CD14-positive monocyte (primary cell): Measurements from ENCODE around the gene BTC. TPM values are rescaled to one million over a fixed set of nuclear protein-coding genes. Genes with fewer than 3 reads are reported as not detected.

ENCODE experiments used
- DNase-seq, 3 donors: peaks; one replicate each; pipeline ENCODE4 v3.0.0-alpha.2; 2011 to 2022
- H2AFZ ChIP-seq: 2 replicates; pipeline ENCODE4 v1.6.0; 2012; ENCODE audit warnings: mild to moderate bottlenecking, low read depth, low read length, inconsistent platforms; ENCODE audit not compliant: insufficient read depth, poor library complexity, severe bottlenecking
- H3K27ac ChIP-seq, 2 donors: 1 replicate in 1 of 2; 2 replicates in 1 of 2; pipeline ENCODE4 v1.5.1; 2012 to 2013; ENCODE audit warnings: low read length in 2 of 2, control low read depth in 1 of 2, inconsistent platforms in 1 of 2, low read depth in 1 of 2, mild to moderate bottlenecking in 1 of 2
- H3K27me3 ChIP-seq, 2 donors: one replicate each; pipeline versions ENCODE4 v1.6.0 to v1.6.1; 2011 to 2013; ENCODE audit warnings: low read length in 2 of 2; ENCODE audit not compliant: control insufficient read depth in 2 of 2, insufficient read depth in 2 of 2
- H3K36me3 ChIP-seq, 2 donors: replicated peaks in 1 of 2; 1 replicate in 1 of 2; 2 replicates in 1 of 2; pipeline versions ENCODE4 v1.5.1 to v1.6.1; 2012 to 2013; ENCODE audit warnings: low read length in 2 of 2, control low read depth in 1 of 2, inconsistent platforms in 1 of 2, mild to moderate bottlenecking in 1 of 2; ENCODE audit not compliant: insufficient read depth in 2 of 2, control insufficient read depth in 1 of 2
- H3K4me1 ChIP-seq, 2 donors: 1 replicate in 1 of 2; 2 replicates in 1 of 2; pipeline versions ENCODE4 v1.5.1 to v1.6.1; 2012 to 2013; ENCODE audit warnings: low read length in 2 of 2, control low read depth in 1 of 2, inconsistent platforms in 1 of 2, mild to moderate bottlenecking in 1 of 2, moderate library complexity in 1 of 2; ENCODE audit not compliant: insufficient read depth in 2 of 2, control insufficient read depth in 1 of 2
- H3K4me2 ChIP-seq: replicated peaks from 2 replicates; pipeline ENCODE3; 2012; ENCODE audit warnings: low read length, moderate library complexity, mild to moderate bottlenecking; ENCODE audit not compliant: poor library complexity, severe bottlenecking; ENCODE audit errors: extremely low read depth
- H3K4me3 ChIP-seq, 3 experiments: fragments of 200-600 bp in 1 of 3; sonication (generic) in 1 of 3; replicated peaks in 1 of 3; 1 replicate in 2 of 3; 2 replicates in 1 of 3; pipeline ENCODE4 v1.5.1; 2011 to 2013; ENCODE audit warnings: low read length in 3 of 3, mild to moderate bottlenecking in 3 of 3, control low read depth in 2 of 3, low read depth in 2 of 3, inconsistent platforms in 1 of 3, moderate library complexity in 1 of 3
- H3K79me2 ChIP-seq: 2 replicates; pipeline ENCODE4 v1.6.0; 2012; ENCODE audit warnings: mild to moderate bottlenecking, control low read depth, inconsistent platforms, low read length, moderate library complexity; ENCODE audit not compliant: insufficient read depth
- H3K9ac ChIP-seq: 2 replicates; pipeline ENCODE4 v1.6.0; 2017; ENCODE audit warnings: low read length, mild to moderate bottlenecking; ENCODE audit not compliant: insufficient read depth, poor library complexity, severe bottlenecking
- H3K9me3 ChIP-seq, 2 donors: replicated peaks in 1 of 2; 1 replicate in 1 of 2; 2 replicates in 1 of 2; pipeline versions ENCODE4 v1.5.1 to v1.6.1; 2012 to 2013; ENCODE audit warnings: low read length in 2 of 2, control low read depth in 1 of 2; ENCODE audit not compliant: control insufficient read depth in 1 of 2, insufficient read depth in 1 of 2
- H4K20me1 ChIP-seq: 2 replicates; pipeline ENCODE4 v1.6.0; 2012; ENCODE audit warnings: mild to moderate bottlenecking, low read length, control low read depth, moderate library complexity; ENCODE audit not compliant: insufficient read depth
- H3K27ac Mint-ChIP-seq, 7 donors: one replicate each; pipeline ENCODE4 v1.8.0; 2020; ENCODE audit warnings: mild to moderate bottlenecking in 7 of 7, mixed read lengths in 7 of 7, moderate library complexity in 6 of 7, inconsistent platforms in 2 of 7
- H3K27me3 Mint-ChIP-seq, 3 donors: one replicate each; pipeline ENCODE4 v1.8.0; 2021 to 2022; ENCODE audit warnings: low read depth in 3 of 3, mild to moderate bottlenecking in 3 of 3, mixed read lengths in 3 of 3, moderate library complexity in 3 of 3, inconsistent platforms in 1 of 3
- H3K36me3 Mint-ChIP-seq, 2 donors: one replicate each; pipeline ENCODE4 v1.8.0; 2020; ENCODE audit warnings: mixed read lengths in 2 of 2, inconsistent platforms in 1 of 2, mild to moderate bottlenecking in 1 of 2
- H3K4me1 Mint-ChIP-seq: one replicate; pipeline ENCODE4 v1.8.0; 2020; ENCODE audit warnings: mild to moderate bottlenecking, mixed read lengths
- H3K4me3 Mint-ChIP-seq, 2 donors: one replicate each; pipeline ENCODE4 v1.8.0; 2020; ENCODE audit warnings: mild to moderate bottlenecking in 2 of 2, mixed read lengths in 2 of 2, moderate library complexity in 1 of 2
- H3K9me3 Mint-ChIP-seq, 7 donors: one replicate each; pipeline ENCODE4 v1.8.0; 2020 to 2022; ENCODE audit warnings: mixed read lengths in 7 of 7, mild to moderate bottlenecking in 6 of 7, moderate library complexity in 6 of 7, inconsistent platforms in 2 of 7
- WGBS: methylation state at CpG from one replicate; pipeline ENCODE4 v1.1.5; 2013; ENCODE audit warnings: missing lambda C conversion rate; ENCODE audit not compliant: insufficient coverage; 5-methylcytosine and 5-hydroxymethylcytosine counted together
- intact Hi-C, 2 donors: fragments of 100-400 bp; cut with micrococcal nuclease; formaldehyde crosslinking; loops; one replicate each; pipeline versions ENCODE4 v1.15.0 to v1.15.1; 2023
- polyA plus RNA-seq, 3 donors: library from polyadenylated mRNA; depleted of rRNA in 1 of 3; unstranded in 2 of 3; stranded (reverse) in 1 of 3; fragments of 300-500 nt in 2 of 3; fragments of >200 nt in 1 of 3; fragmentation: Illumina TruSeq in 2 of 3; gene quantifications; 1 replicate in 2 of 3; 2 replicates in 1 of 3; pipeline ENCODE4 v1.2.3, GENCODE V29; 2012 to 2021
- TF ChIP-seq, protein P1 (sequence below): fragments of 200-600 bp; IDR thresholded peaks from one replicate; pipeline ENCODE4 v1.8.0; 2022; ENCODE audit warnings: antibody characterized with exemption, mild to moderate bottlenecking

Gene BTC
- polyA plus RNA-seq, 3 donors, result not detected

DNA sequence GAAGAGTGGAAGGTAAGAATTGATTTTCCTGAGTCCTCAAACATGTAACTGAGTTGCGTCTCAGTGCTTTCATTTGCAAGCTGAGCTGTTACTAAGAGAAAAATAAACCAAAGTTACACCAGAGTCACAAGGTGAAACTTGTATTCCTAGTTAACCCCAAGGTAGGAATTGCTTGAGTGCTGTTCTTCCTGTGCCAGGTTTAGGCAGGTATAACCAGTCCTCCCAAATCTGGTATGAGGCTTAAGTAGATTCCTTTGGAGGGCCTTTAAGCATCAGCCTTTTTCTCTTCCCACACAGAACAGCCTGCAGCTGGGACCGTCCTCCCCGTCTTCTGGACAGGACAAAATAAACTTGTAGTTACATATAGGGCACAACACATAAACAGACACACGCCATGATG lies 2.3 kb upstream of the BTC start:
- Mint-ChIP-seq H3K4me3 (no peak overlapping the region), H3K9me3 (peaks cover 0 to 11% (median 5%) of the 10 kb centered on the region in 7 donors), H3K4me1 (peaks cover 11% of the 10 kb centered on the region), H3K27me3 (peaks cover 39 to 47% (median 44%) of the 10 kb centered on the region in 3 donors), H3K36me3 (peaks cover 0 to 3% of the 10 kb centered on the region in 2 donors), H3K27ac (no peak overlapping the region)
- no peaks in the 10 kb centered on the region for H3K79me2 ChIP-seq
- no CpG with 5 or more reads among the region's 4 CpGs for WGBS
- no peak overlapping the region for H3K27ac ChIP-seq
- peaks cover 0 to 6% of the 10 kb centered on the region in 2 donors for H3K9me3 ChIP-seq
- no peak overlapping the region for H3K9ac ChIP-seq
- peaks cover 8 to 11% of the 10 kb centered on the region in 2 donors for H3K4me1 ChIP-seq
- no peak for DNase-seq
- H3K36me3 ChIP-seq, result no peaks in the 10 kb centered on the region
- H2AFZ ChIP-seq, result no peak overlapping the region
- H4K20me1 ChIP-seq, result no peaks in the 10 kb centered on the region
- TF ChIP-seq, protein P1, sequence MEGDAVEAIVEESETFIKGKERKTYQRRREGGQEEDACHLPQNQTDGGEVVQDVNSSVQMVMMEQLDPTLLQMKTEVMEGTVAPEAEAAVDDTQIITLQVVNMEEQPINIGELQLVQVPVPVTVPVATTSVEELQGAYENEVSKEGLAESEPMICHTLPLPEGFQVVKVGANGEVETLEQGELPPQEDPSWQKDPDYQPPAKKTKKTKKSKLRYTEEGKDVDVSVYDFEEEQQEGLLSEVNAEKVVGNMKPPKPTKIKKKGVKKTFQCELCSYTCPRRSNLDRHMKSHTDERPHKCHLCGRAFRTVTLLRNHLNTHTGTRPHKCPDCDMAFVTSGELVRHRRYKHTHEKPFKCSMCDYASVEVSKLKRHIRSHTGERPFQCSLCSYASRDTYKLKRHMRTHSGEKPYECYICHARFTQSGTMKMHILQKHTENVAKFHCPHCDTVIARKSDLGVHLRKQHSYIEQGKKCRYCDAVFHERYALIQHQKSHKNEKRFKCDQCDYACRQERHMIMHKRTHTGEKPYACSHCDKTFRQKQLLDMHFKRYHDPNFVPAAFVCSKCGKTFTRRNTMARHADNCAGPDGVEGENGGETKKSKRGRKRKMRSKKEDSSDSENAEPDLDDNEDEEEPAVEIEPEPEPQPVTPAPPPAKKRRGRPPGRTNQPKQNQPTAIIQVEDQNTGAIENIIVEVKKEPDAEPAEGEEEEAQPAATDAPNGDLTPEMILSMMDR, result no peak
- intact Hi-C loops, result no loop called here
- H3K27me3 ChIP-seq, result peaks cover 35 to 43% of the 10 kb centered on the region in 2 donors
- H3K4me2 ChIP-seq, result no peak overlapping the region
- no peak overlapping the region for H3K4me3 ChIP-seq

DNA sequence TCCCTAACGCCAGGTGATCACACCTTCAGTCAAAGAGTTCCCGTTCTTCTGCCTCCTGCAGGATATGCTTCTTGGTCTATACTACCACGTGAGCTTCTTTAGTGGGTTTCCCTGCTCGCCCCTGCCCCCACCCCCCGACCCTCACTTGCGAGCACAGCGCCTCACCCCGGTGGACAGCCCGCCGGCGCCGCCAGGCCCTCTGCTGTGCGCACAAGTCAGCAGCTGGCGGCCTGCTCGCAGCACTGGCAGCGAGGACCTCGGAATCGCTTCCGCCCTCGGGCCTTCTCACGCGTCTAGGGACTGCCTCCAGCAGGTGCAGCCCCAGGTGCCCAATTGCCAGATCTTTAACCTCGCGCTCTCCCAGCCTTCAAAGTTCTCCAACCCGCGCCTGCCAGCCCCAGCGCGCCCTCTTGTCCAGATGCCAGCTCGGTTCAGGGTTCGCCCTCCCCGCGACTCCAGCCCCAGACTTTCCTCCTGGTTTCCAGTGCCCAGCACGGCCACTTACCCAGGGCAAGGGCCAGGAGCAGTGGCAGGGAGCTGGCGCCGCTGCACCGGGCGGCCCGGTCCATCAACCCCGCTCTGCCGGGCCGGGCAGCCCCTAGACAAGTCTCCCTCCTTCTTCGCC lies 454 bp downstream of the BTC start:
- Mint-ChIP-seq H3K36me3 (peaks cover 0 to 3% of the 10 kb centered on the region in 2 donors), H3K27me3 (peaks cover 35 to 50% (median 46%) of the 10 kb centered on the region in 3 donors), H3K4me3 (peak overlapping the region; percentile 59 to 87), H3K27ac (no peak overlapping the region), H3K9me3 (peaks cover 0 to 11% (median 5%) of the 10 kb centered on the region in 7 donors), H3K4me1 (peaks cover 11% of the 10 kb centered on the region)
- Histone ChIP-seq H3K79me2 (no peaks in the 10 kb centered on the region), H2AFZ (no peak overlapping the region), H3K27me3 (peaks cover 35 to 43% of the 10 kb centered on the region in 2 donors), H3K9me3 (peaks cover 0 to 6% of the 10 kb centered on the region in 2 donors), H3K36me3 (no peaks in the 10 kb centered on the region), H3K27ac (no peak overlapping the region), H3K4me3 (peak overlapping the region in 1 of 3 experiments; percentile 51), H3K4me2 (peak overlapping the region; percentile 45), H4K20me1 (no peaks in the 10 kb centered on the region), H3K4me1 (peaks cover 8 to 11% of the 10 kb centered on the region in 2 donors), H3K9ac (peak overlapping the region; percentile 30)
- under 1% methylated on average over 42 of the region's 42 CpGs for WGBS
- intact Hi-C loops, result no loop called here
- DNase-seq, result no peak
- TF ChIP-seq, protein P1, result no peak
